DMS53 treated with DMSO at 0.1 percent for 48 hours (cell line): ENCODE data around the gene PCDHGA1.
"Not testable (repeated sequence)": the region's sequence is repeated elsewhere in the genome, so short reads cannot be mapped to it uniquely, and the experiment has no call there.

Experiments
- DNase-seq: peaks from one replicate; lab custom pipeline; 2025; ENCODE audit not compliant: unreplicated experiment; lab: John Stamatoyannopoulos, UW

The PCDHGA1 gene

GRCh38 chr5:141330299-141331080 is at the start of gene PCDHGA1:
Gene PCDHGA1, plus strand, starts transcription at chr5:141330514.
- DNase-seq, result peak; percentile 56

- DNase-seq, result no peak
Measured at GRCh38 chr5:141298376-141298775, 31.9 kb upstream of the PCDHGA1 start.

- no peak for DNase-seq
Measured at GRCh38 chr5:141303756-141304155, 26.6 kb upstream of the PCDHGA1 start, which contains the start of gene SLC25A2. Gene SLC25A2, minus strand, starts transcription at chr5:141304049. Its CDS starts 184 bp downstream, at chr5:141303865.

GRCh38 chr5:141306630-141307029 is 23.7 kb upstream of the PCDHGA1 start:
- no peak for DNase-seq

GRCh38 chr5:141313711-141314110 is 16.6 kb upstream of the PCDHGA1 start:
- no peak for DNase-seq

GRCh38 chr5:141316963-141317362 is 13.4 kb upstream of the PCDHGA1 start:
- DNase-seq, result not testable (repeated sequence)

GRCh38 chr5:141319202-141319601 is 11.1 kb upstream of the PCDHGA1 start:
- DNase-seq, result no peak

GRCh38 chr5:141319699-141320098 is 10.6 kb upstream of the PCDHGA1 start:
- DNase-seq, result no peak

GRCh38 chr5:141320225-141321169 is 9.8 kb upstream of the PCDHGA1 start, which contains the start of gene TAF7:
Gene TAF7, minus strand, starts transcription at chr5:141320784. Its CDS starts 740 bp downstream, at chr5:141320044.
- peak; percentile 87 for DNase-seq

GRCh38 chr5:141322261-141322660 is 8.1 kb upstream of the PCDHGA1 start:
- DNase-seq, result no peak

GRCh38 chr5:141326088-141326854 is 4.0 kb upstream of the PCDHGA1 start:
- DNase-seq, result peak; percentile 82

- no peak for DNase-seq
Measured at GRCh38 chr5:141328231-141328630, 2.1 kb upstream of the PCDHGA1 start.

- not testable (repeated sequence) for DNase-seq
Measured at GRCh38 chr5:141332571-141332970, 2.3 kb downstream of the PCDHGA1 start.

GRCh38 chr5:141338538-141339306 is 8.4 kb downstream of the PCDHGA1 start, which contains the start of gene PCDHGA2:
Gene PCDHGA2, plus strand, starts transcription at chr5:141338760.
- DNase-seq, result no peak

- DNase-seq, result not testable (repeated sequence)
Measured at GRCh38 chr5:141340781-141341354, 10.6 kb downstream of the PCDHGA1 start.

- no peak for DNase-seq
Measured at GRCh38 chr5:141342773-141343172, 12.5 kb downstream of the PCDHGA1 start.

GRCh38 chr5:141343242-141343952 is 13.1 kb downstream of the PCDHGA1 start, which contains the start of gene PCDHGA3:
Gene PCDHGA3, plus strand, starts transcription at chr5:141343829. Its CDS starts 205 bp downstream, at chr5:141344034.
- no peak for DNase-seq

- DNase-seq, result no peak
Measured at GRCh38 chr5:141343953-141344463, 13.7 kb downstream of the PCDHGA1 start.

- DNase-seq, result no peak
Measured at GRCh38 chr5:141345327-141345726, 15.0 kb downstream of the PCDHGA1 start.
